OCI-LY7 (cell line): Measurements from ENCODE around the gene CNTN5. TPM values are rescaled to one million over a fixed set of nuclear protein-coding genes. Genes with fewer than 3 reads are reported as not detected.

ENCODE experiments used
- BruUV-seq: library from RNA; stranded (reverse); fragments of 400-500 nt; replicated peaks from 2 replicates; lab custom pipeline; 2021; lab: Mats Ljungman, UMichigan
- CTCF ChIA-PET: fragments of 300-600 bp; sonication (Branson Sonifier 250); formaldehyde crosslinking; loops from one replicate; lab custom pipeline; 2022; ENCODE audit warnings: antibody characterized with exemption; ENCODE audit not compliant: unreplicated experiment; lab: Charles Lee
- POLR2A ChIA-PET: fragments of 300-600 bp; sonication (Branson Sonifier 250); formaldehyde crosslinking; loops from one replicate; lab custom pipeline; 2022; ENCODE audit warnings: antibody characterized with exemption; lab: Charles Lee
- DNase-seq: peaks from one replicate; pipeline ENCODE4 v3.0.0-alpha.2; 2015; ENCODE audit warnings: low spot score
- H2AFZ ChIP-seq: fragments of 200-600 bp; sonication (generic), shearing (Covaris generic); 2 replicates; pipeline ENCODE4 v1.6.1; 2014; ENCODE audit warnings: mild to moderate bottlenecking, antibody characterized with exemption, low read length, moderate library complexity
- H3K27ac ChIP-seq: fragments of 200-600 bp; sonication (generic); 2 replicates; pipeline ENCODE4 v1.5.1; 2014; ENCODE audit warnings: mixed run types, low read depth, mild to moderate bottlenecking, moderate library complexity, low read length, inconsistent platforms; ENCODE audit not compliant: poor library complexity, severe bottlenecking
- H3K36me3 ChIP-seq: fragments of 200-600 bp; sonication (generic); 2 replicates; pipeline ENCODE4 v1.6.1; 2014; ENCODE audit warnings: mild to moderate bottlenecking, antibody characterized with exemption, low read length, moderate library complexity, mixed read lengths; ENCODE audit not compliant: insufficient read depth
- H3K4me1 ChIP-seq: fragments of 200-600 bp; sonication (generic); 2 replicates; pipeline ENCODE4 v1.5.1; 2014; ENCODE audit warnings: mild to moderate bottlenecking, low read length; ENCODE audit not compliant: insufficient read depth, poor library complexity, severe bottlenecking
- H3K4me2 ChIP-seq: fragments of 200-600 bp; sonication (generic); 2 replicates; pipeline ENCODE4 v1.6.1; 2014; ENCODE audit warnings: mild to moderate bottlenecking, low read length
- H3K4me3 ChIP-seq: fragments of 200-600 bp; sonication (generic); 2 replicates; pipeline ENCODE4 v1.5.1; 2014; ENCODE audit warnings: mild to moderate bottlenecking, low read depth, low read length; ENCODE audit not compliant: poor library complexity, severe bottlenecking
- H3K79me2 ChIP-seq: fragments of 200-600 bp; sonication (generic); 2 replicates; pipeline ENCODE4 v1.6.1; 2016; ENCODE audit warnings: low read depth, mild to moderate bottlenecking, low read length, moderate library complexity, mixed read lengths; ENCODE audit not compliant: insufficient read depth
- H3K9me2 ChIP-seq: fragments of 200-600 bp; sonication (generic); 2 replicates; pipeline ENCODE4 v1.6.1; 2016; ENCODE audit warnings: mild to moderate bottlenecking, low read length, mixed read lengths; ENCODE audit not compliant: insufficient read depth
- H3K9me3 ChIP-seq: fragments of 200-600 bp; sonication (generic); 2 replicates; pipeline ENCODE4 v1.6.1; 2014; ENCODE audit warnings: mild to moderate bottlenecking, mixed run types, low read length, mixed read lengths
- H4K20me1 ChIP-seq: fragments of 200-600 bp; sonication (generic); 2 replicates; pipeline ENCODE4 v1.6.1; 2014; ENCODE audit warnings: mild to moderate bottlenecking, antibody characterized with exemption, low read length, moderate library complexity, mixed read lengths; ENCODE audit not compliant: insufficient read depth
- EZH2phosphoT487 ChIP-seq: fragments of 200-600 bp; sonication (generic); IDR thresholded peaks from 2 replicates; pipeline ENCODE4 v1.6.1; 2018; ENCODE audit warnings: low read depth, borderline replicate concordance, mild to moderate bottlenecking, mixed run types, antibody characterized with exemption, low read length, moderate library complexity, mixed read lengths
- intact Hi-C: fragments of 100-400 bp; cut with micrococcal nuclease; formaldehyde crosslinking; loops from one replicate; pipeline ENCODE4 v1.10.0; 2022; ENCODE audit not compliant: unreplicated experiment
- total RNA-seq, 2 experiments: library from RNA; depleted of rRNA in 1 of 2; stranded (reverse); fragments of >200 nt in 1 of 2; shearing (Covaris generic) in 1 of 2; gene quantifications; 2 replicates each; pipeline ENCODE4 v1.2.3, GENCODE V29; 2014 to 2022
- TF ChIP-seq, protein P1 (sequence below): fragments of 200-600 bp; sonication (generic); conservative IDR thresholded peaks from 2 replicates; pipeline ENCODE4 v1.5.1; 2014; ENCODE audit warnings: mild to moderate bottlenecking, antibody characterized with exemption, low read length, moderate library complexity, mixed read lengths

The CNTN5 gene
- total RNA-seq, 2 experiments from 2014 or later, result not detected

DNA sequence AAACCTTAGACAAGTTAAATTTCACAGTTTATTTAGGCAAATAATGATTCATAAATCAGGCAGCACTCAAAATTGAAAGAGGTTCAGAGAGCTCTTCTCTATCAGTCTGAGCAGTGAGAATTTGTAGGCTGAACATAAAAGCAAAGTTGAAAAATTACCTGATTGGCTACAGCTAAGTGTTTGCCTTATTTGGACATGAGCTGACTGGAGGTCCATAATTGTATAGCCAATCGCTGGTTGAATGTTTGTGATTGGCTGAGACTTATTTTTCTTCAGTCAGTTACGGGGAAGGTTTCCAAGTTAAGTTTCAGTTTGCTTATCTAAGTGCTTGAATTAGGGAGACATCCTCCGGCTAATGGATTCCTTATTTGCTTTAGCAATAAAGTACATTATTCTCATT, 527.5 kb downstream of the CNTN5 start:
- ChIA-PET POLR2A (no interaction called here), CTCF (no interaction called here)
- no TSS peak for BruUV-seq
- Histone ChIP-seq H3K36me3 (no peaks in the 10 kb centered on the region), H3K4me2 (no peak overlapping the region), H3K9me2 (no peaks in the 10 kb centered on the region; the same call in 1 of the 2 replicates), H3K4me3 (no peak overlapping the region), H3K27ac (no peak overlapping the region), H2AFZ (no peak overlapping the region), H3K4me1 (no peaks in the 10 kb centered on the region), H3K79me2 (no peaks in the 10 kb centered on the region), H3K9me3 (no peaks in the 10 kb centered on the region), H4K20me1 (no peaks in the 10 kb centered on the region)
- DNase-seq, result no peak
- no peak for TF ChIP-seq EZH2phosphoT487
- TF ChIP-seq, protein P1, sequence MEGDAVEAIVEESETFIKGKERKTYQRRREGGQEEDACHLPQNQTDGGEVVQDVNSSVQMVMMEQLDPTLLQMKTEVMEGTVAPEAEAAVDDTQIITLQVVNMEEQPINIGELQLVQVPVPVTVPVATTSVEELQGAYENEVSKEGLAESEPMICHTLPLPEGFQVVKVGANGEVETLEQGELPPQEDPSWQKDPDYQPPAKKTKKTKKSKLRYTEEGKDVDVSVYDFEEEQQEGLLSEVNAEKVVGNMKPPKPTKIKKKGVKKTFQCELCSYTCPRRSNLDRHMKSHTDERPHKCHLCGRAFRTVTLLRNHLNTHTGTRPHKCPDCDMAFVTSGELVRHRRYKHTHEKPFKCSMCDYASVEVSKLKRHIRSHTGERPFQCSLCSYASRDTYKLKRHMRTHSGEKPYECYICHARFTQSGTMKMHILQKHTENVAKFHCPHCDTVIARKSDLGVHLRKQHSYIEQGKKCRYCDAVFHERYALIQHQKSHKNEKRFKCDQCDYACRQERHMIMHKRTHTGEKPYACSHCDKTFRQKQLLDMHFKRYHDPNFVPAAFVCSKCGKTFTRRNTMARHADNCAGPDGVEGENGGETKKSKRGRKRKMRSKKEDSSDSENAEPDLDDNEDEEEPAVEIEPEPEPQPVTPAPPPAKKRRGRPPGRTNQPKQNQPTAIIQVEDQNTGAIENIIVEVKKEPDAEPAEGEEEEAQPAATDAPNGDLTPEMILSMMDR, result no peak
- intact Hi-C loops, result no loop called here

DNA sequence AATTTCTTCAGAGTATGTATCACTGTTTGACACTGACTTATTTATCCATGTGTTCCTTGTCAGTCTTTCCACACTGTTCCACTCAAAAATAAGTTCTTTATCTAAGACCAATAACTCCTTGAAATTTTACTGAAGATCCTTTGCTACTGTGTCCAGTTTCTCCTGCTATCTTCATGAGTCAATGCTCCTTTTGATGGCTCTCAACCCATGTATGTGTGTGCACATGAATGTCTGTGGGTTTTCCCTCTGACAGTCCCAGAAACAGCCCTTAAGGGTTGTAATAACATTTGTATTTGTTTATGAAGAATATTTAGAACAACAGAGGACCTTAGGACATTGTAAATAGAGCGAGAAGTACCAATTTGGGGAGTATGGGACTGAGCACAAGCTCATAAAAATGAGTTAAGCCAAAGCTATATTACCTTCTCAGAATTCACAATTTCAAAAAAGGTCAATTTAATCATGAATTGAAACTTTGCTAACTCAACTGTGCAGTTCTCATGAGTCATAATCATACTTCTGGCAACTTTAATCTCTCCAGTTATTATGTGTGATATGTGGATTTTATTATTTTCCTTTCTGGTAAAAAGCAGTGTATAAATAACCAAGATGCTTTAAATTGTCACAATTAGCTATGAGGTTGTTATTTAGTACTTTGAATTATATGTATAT, 533.6 kb downstream of the CNTN5 start:
- Histone ChIP-seq H3K9me2 (no peaks in the 10 kb centered on the region), H2AFZ (no peak overlapping the region), H3K9me3 (no peaks in the 10 kb centered on the region), H3K4me2 (no peak overlapping the region), H3K27ac (no peak overlapping the region), H3K4me3 (no peak overlapping the region), H3K36me3 (no peaks in the 10 kb centered on the region), H3K79me2 (no peaks in the 10 kb centered on the region), H4K20me1 (no peaks in the 10 kb centered on the region), H3K4me1 (no peaks in the 10 kb centered on the region)
- CTCF ChIA-PET, result no interaction called here
- no TSS peak for BruUV-seq
- POLR2A ChIA-PET, result no interaction called here
- intact Hi-C loops, result no loop called here
- no peak for DNase-seq
- TF ChIP-seq EZH2phosphoT487, result no peak
- TF ChIP-seq, protein P1, result no peak

DNA sequence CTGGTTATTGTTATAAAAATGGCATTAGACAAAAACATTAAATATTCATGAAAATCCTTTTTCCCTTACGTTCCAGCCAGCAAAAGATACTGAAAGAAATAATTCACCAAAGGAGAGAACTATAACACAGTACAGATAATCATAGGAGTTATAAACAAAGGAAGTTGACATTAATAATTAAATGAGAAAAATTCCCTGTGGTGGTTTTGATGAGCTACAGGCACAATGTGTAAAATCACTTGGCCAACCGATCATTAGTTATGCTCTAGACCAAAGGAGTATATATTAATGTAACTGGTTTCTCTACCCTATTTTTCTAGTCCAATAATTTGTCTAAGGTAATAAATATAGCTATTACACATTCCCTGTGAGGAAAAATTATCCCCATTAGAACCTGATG, 534.7 kb downstream of the CNTN5 start:
- H4K20me1 ChIP-seq, result no peaks in the 10 kb centered on the region
- ChIA-PET POLR2A (no interaction called here), CTCF (no interaction called here)
- H3K36me3 ChIP-seq, result no peaks in the 10 kb centered on the region
- H3K9me2 ChIP-seq, result no peaks in the 10 kb centered on the region
- intact Hi-C loops, result no loop called here
- DNase-seq, result no peak
- BruUV-seq, result no TSS peak
- no peak overlapping the region for H2AFZ ChIP-seq
- no peak overlapping the region for H3K4me3 ChIP-seq
- H3K79me2 ChIP-seq, result no peaks in the 10 kb centered on the region
- TF ChIP-seq EZH2phosphoT487, result no peak
- TF ChIP-seq, protein P1, result no peak
- no peaks in the 10 kb centered on the region for H3K9me3 ChIP-seq
- H3K27ac ChIP-seq, result no peak overlapping the region
- H3K4me1 ChIP-seq, result no peaks in the 10 kb centered on the region
- H3K4me2 ChIP-seq, result no peak overlapping the region
